ENCODE data around the gene CCDC177. TPM values are rescaled to one million over a fixed set of nuclear protein-coding genes. Genes with fewer than 3 reads are reported as not detected.
A peak's percentile ranks its signal among the peaks of the same experiment; 100 is the strongest.

The CCDC177 gene
- total and polyA plus RNA-seq, 2 donors (not counting 1 experiment from before 2014, with no cell fraction given) = not detected

DNA sequence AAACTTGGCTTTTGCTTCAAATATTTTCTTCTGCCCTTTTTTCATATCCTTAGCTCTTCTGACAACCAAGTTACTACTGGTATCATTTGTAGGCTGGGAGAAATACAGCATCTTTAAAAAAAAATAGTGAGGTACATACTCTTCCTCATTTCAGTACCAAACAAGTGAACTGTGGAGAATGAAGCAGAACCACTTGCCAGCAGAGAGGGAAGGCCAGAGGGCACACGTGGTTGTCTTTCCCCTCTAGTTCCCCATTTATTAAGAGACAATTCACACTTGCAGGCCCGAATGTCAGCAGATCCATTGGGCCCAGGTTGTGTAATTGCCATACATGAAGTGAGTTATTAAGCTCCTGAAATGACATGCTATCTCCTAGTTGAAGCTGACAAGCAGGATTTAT is 39.9 kb upstream of the CCDC177 start:
- Histone ChIP-seq H3K79me2 (ENCODE audit: control insufficient read depth, insufficient read depth, low read length) (peaks cover 47% of the 10 kb centered on the region), H3K27ac (ENCODE audit: insufficient read depth, low read length) (no peak overlapping the region)

DNA sequence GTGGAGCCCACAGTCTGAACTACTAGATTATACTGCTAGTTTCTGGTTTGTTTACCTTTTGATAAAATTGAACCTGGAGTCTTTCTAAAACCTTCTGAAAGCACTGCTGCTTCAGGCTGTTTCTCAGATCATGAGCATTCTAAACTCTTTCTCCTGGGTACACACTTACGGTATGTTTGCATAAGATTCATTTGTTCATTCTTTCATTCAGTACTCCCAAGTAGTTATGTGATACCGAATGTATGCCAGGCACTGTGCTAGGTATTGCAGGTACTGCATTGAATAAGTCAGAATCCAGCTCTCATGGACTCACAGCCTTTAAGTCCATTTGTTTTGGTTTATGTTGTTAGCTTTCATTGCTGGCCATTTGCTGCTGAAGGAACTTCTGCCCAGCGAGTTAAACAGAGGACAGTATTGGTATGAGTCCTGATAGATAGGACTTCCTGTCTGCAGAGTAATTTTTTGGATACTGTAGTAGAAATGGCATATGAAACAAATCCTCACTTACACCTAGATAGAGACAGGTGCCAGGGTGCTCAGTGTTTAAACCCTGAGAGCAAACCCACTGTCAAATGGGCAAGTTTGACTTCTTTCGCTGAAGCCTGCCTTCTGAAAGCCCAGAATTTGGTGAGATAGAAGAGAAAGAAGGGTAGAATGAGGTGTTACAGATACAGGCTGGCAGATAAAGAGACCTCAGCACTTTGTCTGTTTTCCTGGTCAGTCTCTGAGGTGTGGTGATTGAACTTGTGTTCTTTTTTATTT is 38.8 kb upstream of the CCDC177 start:
- no peak overlapping the region for H3K9ac ChIP-seq (ENCODE audit: insufficient read depth, low read length)
- TF ChIP-seq, protein P1, sequence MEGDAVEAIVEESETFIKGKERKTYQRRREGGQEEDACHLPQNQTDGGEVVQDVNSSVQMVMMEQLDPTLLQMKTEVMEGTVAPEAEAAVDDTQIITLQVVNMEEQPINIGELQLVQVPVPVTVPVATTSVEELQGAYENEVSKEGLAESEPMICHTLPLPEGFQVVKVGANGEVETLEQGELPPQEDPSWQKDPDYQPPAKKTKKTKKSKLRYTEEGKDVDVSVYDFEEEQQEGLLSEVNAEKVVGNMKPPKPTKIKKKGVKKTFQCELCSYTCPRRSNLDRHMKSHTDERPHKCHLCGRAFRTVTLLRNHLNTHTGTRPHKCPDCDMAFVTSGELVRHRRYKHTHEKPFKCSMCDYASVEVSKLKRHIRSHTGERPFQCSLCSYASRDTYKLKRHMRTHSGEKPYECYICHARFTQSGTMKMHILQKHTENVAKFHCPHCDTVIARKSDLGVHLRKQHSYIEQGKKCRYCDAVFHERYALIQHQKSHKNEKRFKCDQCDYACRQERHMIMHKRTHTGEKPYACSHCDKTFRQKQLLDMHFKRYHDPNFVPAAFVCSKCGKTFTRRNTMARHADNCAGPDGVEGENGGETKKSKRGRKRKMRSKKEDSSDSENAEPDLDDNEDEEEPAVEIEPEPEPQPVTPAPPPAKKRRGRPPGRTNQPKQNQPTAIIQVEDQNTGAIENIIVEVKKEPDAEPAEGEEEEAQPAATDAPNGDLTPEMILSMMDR (conservative IDR thresholded peaks at IDR 0.05 in 1 of 2, IDR thresholded peaks at IDR 0.05 in 1 of 2; ENCODE audit: low read depth in 1 of 2, low read length in 2 of 2) = no peak
- no peak for TF ChIP-seq EZH2 (IDR thresholded peaks at IDR 0.05; ENCODE audit: low read length, missing control alignments)
- no peak overlapping the region for H3K27ac ChIP-seq (ENCODE audit: insufficient read depth, low read length)
- no peaks in the 10 kb centered on the region for H4K20me1 ChIP-seq (ENCODE audit: control insufficient read depth, extremely low read depth, insufficient read depth, low read length)
- no peaks in the 10 kb centered on the region for H3K27me3 ChIP-seq (ENCODE audit: control insufficient read depth, insufficient read depth, low read length)
- H2AFZ ChIP-seq (ENCODE audit: low read length) = no peak overlapping the region
- H3K79me2 ChIP-seq (ENCODE audit: control insufficient read depth, insufficient read depth, low read length) = peaks cover 40% of the 10 kb centered on the region
- peak overlapping the region; percentile 72 for H3K4me2 ChIP-seq (ENCODE audit: extremely low read depth, insufficient read depth, low read length)
- DNase-seq (ENCODE audit: low read depth in 2 of 2) = no peak
- no peaks in the 10 kb centered on the region for H3K9me3 ChIP-seq (ENCODE audit: control insufficient read depth, insufficient read depth, low read depth, low read length)
- H3K36me3 ChIP-seq (ENCODE audit: control insufficient read depth, insufficient read depth, low read length) = no peaks in the 10 kb centered on the region
- H3K4me3 ChIP-seq (replicated peaks in 1 of 4; ENCODE audit: control extremely low read depth in 1 of 4, insufficient read depth in 1 of 4, low read depth in 3 of 4, low read length in 4 of 4) = peak overlapping the region in 2 of 4 experiments; percentile 67 to 90
- peaks cover 12% of the 10 kb centered on the region for H3K4me1 ChIP-seq (ENCODE audit: control insufficient read depth, extremely low read depth, insufficient read depth, low read length)

More for the DNA sequence above, 39.9 kb upstream of the CCDC177 start:
- DNase-seq (ENCODE audit: low read depth in 2 of 2) = no peak
- H4K20me1 ChIP-seq (ENCODE audit: control insufficient read depth, extremely low read depth, insufficient read depth, low read length) = no peaks in the 10 kb centered on the region
- TF ChIP-seq, protein P1 (conservative IDR thresholded peaks at IDR 0.05 in 1 of 2, IDR thresholded peaks at IDR 0.05 in 1 of 2; ENCODE audit: low read depth in 1 of 2, low read length in 2 of 2) = no peak
- no peak for TF ChIP-seq EZH2 (IDR thresholded peaks at IDR 0.05; ENCODE audit: low read length, missing control alignments)
- H3K36me3 ChIP-seq (ENCODE audit: control insufficient read depth, insufficient read depth, low read length) = no peaks in the 10 kb centered on the region
- no peaks in the 10 kb centered on the region for H3K9me3 ChIP-seq (ENCODE audit: control insufficient read depth, insufficient read depth, low read depth, low read length)
- peaks cover 16% of the 10 kb centered on the region for H3K4me1 ChIP-seq (ENCODE audit: control insufficient read depth, extremely low read depth, insufficient read depth, low read length)
- H2AFZ ChIP-seq (ENCODE audit: low read length) = no peak overlapping the region
- peak overlapping the region in 1 of 4 experiments; percentile 11 for H3K4me3 ChIP-seq (replicated peaks in 1 of 4; ENCODE audit: control extremely low read depth in 1 of 4, insufficient read depth in 1 of 4, low read depth in 3 of 4, low read length in 4 of 4)
- no peak overlapping the region for H3K4me2 ChIP-seq (ENCODE audit: extremely low read depth, insufficient read depth, low read length)
- no peaks in the 10 kb centered on the region for H3K27me3 ChIP-seq (ENCODE audit: control insufficient read depth, insufficient read depth, low read length)
- no peak overlapping the region for H3K9ac ChIP-seq (ENCODE audit: insufficient read depth, low read length)

DNA sequence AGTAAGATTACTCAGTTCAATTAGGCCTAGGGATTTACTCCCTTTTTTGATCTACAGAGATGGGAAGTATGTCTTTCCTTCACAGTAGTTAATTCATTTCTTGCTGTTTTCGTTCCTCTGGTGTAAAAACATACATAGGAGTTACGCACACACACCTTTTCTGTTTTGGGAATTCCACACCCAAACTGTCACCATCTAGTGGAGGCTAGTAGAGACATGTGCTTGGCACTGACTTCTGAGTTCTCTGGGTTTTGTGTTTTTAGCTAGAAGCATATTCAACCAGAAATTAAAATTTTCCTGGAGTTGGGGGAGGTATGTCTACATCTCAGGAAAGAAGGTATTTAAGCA is 38.1 kb upstream of the CCDC177 start:
- H3K27ac ChIP-seq (ENCODE audit: insufficient read depth, low read length) = peak overlapping the region; percentile 87
- no peaks in the 10 kb centered on the region for H3K36me3 ChIP-seq (ENCODE audit: control insufficient read depth, insufficient read depth, low read length)
- no peaks in the 10 kb centered on the region for H3K27me3 ChIP-seq (ENCODE audit: control insufficient read depth, insufficient read depth, low read length)
- peak overlapping the region; percentile 67 to 90 (median 70) for H3K4me3 ChIP-seq (replicated peaks in 1 of 4; ENCODE audit: control extremely low read depth in 1 of 4, insufficient read depth in 1 of 4, low read depth in 3 of 4, low read length in 4 of 4)
- H3K9me3 ChIP-seq (ENCODE audit: control insufficient read depth, insufficient read depth, low read depth, low read length) = no peaks in the 10 kb centered on the region
- no peaks in the 10 kb centered on the region for H4K20me1 ChIP-seq (ENCODE audit: control insufficient read depth, extremely low read depth, insufficient read depth, low read length)
- TF ChIP-seq, protein P1 (conservative IDR thresholded peaks at IDR 0.05 in 1 of 2, IDR thresholded peaks at IDR 0.05 in 1 of 2; ENCODE audit: low read depth in 1 of 2, low read length in 2 of 2) = peak in 1 of 2 donors; percentile 18
- no peak for TF ChIP-seq EZH2 (IDR thresholded peaks at IDR 0.05; ENCODE audit: low read length, missing control alignments)
- H2AFZ ChIP-seq (ENCODE audit: low read length) = no peak overlapping the region
- peaks cover 34% of the 10 kb centered on the region for H3K79me2 ChIP-seq (ENCODE audit: control insufficient read depth, insufficient read depth, low read length)
- no peak for DNase-seq (ENCODE audit: low read depth in 2 of 2)
- H3K4me2 ChIP-seq (ENCODE audit: extremely low read depth, insufficient read depth, low read length) = peak overlapping the region; percentile 72
- peak overlapping the region; percentile 85 for H3K9ac ChIP-seq (ENCODE audit: insufficient read depth, low read length)
- peaks cover 12% of the 10 kb centered on the region for H3K4me1 ChIP-seq (ENCODE audit: control insufficient read depth, extremely low read depth, insufficient read depth, low read length)

All from fibroblast of lung (primary cell).